ENCODE data around the gene ARFRP1. TPM values are rescaled to one million over a fixed set of nuclear protein-coding genes. Genes with fewer than 3 reads are reported as not detected.
A peak's percentile ranks its signal among the peaks of the same experiment; 100 is the strongest.

ARFRP1 gene
- total RNA-seq, 1 experiment from 2014 or later = 44.5 TPM

DNA sequence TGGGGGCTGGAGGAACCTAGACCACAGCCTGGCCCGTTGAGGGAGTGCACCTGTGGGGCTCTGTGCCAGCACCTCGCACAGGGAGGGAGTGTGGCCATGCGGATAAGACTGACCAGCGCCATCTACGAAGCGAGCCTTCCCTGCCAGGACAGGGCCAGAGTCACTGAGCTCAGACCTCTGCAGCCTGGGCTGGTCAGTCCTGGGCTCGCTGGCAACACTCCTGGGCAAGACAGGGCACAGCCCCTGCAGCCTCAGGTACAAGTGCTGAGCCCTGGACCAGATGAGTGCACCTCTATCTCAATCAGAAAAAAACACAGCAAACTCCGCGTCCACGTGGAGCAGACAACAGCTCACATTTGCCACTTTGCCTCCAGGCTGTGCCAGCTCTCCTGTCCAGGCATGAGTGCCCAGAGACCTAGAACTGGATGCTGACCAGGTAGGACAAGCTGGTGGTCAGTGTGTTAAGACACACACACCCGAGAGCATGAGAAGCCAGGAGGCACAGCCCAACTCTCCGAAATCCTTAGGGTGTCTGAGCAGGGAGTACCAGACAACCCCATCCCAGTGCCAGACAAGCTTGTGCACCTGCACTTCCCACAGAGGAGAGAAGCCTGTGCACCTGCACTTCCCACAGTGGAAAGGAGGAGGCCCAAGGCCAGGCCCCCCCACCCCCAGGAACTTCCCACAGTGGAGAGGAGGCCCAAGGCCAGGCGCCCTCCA lies 4.9 kb downstream of the ARFRP1 start:
- no peaks in the 10 kb centered on the region for H3K9me3 ChIP-seq (replicated peaks)
- peak; percentile 10 to 15 for DNase-seq
- H3K36me3 ChIP-seq = peaks cover 23% of the 10 kb centered on the region
- H3K4me3 ChIP-seq = no peak overlapping the region
- no peaks in the 10 kb centered on the region for H3K27me3 ChIP-seq
- peaks cover 18% of the 10 kb centered on the region for H3K4me1 ChIP-seq
- H3K27ac ChIP-seq = no peak overlapping the region

DNA sequence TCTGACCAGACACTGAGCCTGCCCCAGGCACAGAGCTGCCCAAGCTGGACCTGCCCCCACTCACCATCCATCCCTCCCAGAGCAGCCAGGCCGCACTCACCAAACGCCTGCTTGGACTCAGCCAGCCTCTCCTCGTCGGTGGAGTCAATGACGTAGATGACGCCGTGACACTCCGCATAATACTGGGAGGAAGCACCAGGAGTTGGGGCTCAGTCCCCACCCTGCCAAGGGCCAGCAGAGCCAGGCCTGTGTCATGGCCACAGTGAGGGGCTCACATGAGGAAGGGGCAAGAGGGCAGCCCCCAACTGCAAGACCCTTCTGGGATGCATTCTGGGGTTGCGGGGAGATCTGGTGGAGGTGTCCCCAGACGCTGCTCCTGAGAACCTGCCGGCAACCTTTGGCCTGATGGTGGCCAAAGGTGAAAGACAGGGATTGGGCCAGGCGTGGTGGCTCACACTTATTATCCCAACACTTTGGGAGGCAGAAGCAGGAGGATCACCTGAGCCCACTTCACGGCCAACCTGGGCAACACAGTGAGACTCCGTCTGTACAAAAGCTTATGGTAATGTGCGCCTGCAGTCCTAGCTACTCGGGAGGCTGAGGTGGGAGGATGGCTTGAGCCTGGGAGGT lies 5.6 kb downstream of the ARFRP1 start:
- Histone ChIP-seq H3K4me3 (no peak overlapping the region), H3K4me1 (peaks cover 18% of the 10 kb centered on the region), H3K36me3 (peaks cover 23% of the 10 kb centered on the region), H3K27ac (no peak overlapping the region), H3K9me3 (replicated peaks) (no peaks in the 10 kb centered on the region), H3K27me3 (no peaks in the 10 kb centered on the region)
- peak in 1 of 2 experiments; percentile 12 for DNase-seq

DNA sequence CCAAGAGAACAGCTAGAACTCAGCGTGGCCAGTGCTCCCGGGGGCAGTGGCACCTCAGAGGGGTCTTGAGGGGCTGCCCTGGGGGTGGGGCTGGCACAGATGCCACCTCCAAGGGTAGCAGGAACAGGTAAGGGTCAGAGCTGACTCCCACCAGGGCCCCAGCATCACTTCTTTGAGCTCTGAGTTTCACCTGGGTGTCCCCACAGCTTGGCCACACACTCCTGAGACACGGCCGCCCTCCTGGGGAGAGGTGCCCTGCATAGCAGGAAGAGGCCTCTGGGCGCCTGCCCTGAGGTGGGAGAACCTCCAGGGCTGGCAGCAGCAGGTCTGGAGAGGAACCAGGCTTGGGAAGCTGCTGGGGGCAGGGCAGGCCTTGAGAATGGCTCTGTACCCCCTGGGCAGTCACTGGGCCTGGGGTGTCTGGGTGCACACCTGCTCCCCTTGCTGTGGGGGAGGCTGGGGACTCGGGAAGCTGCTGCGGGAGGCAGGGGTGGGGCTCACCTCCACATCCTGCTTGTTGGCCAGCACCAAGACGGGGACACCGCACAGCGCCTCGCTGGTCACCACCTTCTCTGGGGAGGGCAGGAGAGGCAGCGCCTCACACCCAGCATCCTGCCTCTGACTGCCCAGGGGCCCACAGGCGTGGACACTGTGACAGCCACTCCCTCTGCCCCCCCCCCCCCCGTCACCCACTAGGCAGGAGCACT lies 6.3 kb downstream of the ARFRP1 start:
- Histone ChIP-seq H3K4me1 (peaks cover 18% of the 10 kb centered on the region), H3K9me3 (replicated peaks) (no peaks in the 10 kb centered on the region), H3K36me3 (peaks cover 23% of the 10 kb centered on the region), H3K27ac (no peak overlapping the region), H3K4me3 (no peak overlapping the region), H3K27me3 (no peaks in the 10 kb centered on the region)
- peak; percentile 15 to 17 for DNase-seq

DNA sequence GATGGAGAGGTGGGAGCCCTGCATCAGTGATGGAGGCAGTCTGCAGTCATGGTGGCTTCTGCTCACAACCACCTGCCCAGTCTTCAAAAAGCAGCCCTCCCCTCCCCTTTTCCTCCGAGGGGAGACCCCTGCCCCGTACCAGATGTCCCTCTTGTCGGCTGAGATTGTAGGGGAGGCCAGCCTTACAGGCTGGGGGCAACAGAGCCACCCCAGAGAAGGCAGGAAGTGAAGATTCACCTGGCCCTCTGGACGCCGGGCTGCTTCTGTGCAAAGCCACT lies 6.8 kb downstream of the ARFRP1 start:
- no peaks in the 10 kb centered on the region for H3K27me3 ChIP-seq
- H3K4me3 ChIP-seq = no peak overlapping the region
- no peaks in the 10 kb centered on the region for H3K9me3 ChIP-seq (replicated peaks)
- H3K27ac ChIP-seq = no peak overlapping the region
- H3K4me1 ChIP-seq = peaks cover 18% of the 10 kb centered on the region
- DNase-seq = no peak
- peaks cover 20% of the 10 kb centered on the region for H3K36me3 ChIP-seq

DNA sequence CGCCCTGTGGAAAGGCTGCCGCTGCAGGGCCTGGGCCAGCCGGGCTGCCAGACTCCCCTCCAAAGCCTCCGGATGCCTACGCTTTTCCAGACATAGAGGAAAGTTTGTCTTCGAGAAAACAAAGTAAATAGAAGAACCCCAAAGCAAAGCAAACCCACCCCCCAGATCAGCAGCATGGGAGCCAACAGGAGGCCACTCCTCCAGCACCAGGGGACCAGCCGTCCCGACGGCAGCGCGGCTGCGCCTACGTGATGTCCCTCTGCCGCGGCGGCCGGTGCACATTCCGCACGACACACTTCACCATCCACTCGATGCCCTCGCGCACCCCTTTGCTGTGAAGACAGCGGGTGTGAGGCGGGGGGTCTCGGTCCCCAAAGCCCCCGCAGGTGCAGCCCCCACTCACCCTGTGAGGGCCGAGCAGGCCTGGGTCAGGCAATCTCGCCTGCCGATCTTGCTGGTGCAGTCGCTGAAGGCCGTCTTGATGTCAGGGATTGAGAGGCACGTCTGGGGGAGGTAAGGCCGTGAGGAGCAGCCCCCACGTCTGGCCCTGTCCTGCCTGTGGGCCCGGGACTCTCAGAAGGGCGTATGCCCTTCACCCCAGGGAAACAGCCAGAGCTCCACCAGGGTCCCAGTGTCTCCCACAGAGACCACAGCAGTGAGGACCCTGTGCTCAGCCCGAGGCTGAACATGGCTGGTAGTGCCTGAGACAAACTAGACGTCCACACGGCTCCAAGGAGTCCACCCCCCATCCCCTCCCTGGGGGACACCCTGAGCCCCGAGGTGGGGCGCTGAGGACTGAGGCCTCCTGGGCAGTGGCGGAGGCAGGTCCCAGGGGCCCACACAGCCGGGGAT lies 7.4 kb downstream of the ARFRP1 start:
- no peak overlapping the region; the same call in 1 of the 2 replicates for H3K27ac ChIP-seq
- peak in 1 of 2 experiments; percentile 22 for DNase-seq
- H3K9me3 ChIP-seq (replicated peaks) = no peaks in the 10 kb centered on the region
- H3K4me3 ChIP-seq = no peak overlapping the region
- H3K27me3 ChIP-seq = no peaks in the 10 kb centered on the region
- peaks cover 18% of the 10 kb centered on the region for H3K4me1 ChIP-seq
- peaks cover 14% of the 10 kb centered on the region for H3K36me3 ChIP-seq

DNA sequence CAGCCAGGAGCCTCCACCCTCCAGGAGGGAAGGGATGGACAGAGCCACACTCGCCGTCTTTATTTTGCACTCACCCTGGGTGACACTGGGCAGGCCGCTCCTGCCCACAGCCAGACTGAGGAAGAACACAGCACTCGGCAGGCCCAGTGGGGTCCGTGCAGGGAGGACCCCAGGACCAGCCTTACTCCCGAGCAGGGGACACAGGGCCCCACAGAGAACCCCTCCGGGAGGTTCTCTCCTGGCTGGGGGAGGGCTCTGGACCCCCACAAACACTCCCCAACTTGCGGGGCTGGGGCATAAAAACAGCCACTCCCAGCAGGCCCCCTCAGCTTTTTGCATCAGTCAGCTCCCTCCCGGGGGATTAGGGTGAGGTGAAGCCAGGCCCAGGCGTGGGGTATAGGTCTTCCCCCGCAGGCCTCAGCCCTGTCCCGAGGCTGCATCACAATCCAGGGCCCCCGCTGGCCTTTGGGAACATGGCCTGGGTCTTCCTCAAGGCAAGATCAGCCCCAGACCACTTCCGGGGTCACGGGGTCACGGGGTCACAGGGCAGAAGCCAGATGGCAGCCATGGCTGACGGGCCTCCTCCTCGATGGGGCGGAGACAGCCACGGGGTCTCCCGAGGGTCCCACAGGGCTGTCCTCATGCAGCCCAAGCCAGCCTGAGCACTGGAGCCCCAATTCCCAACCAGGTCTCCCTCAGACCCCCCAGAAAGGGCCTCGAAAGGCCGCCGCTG lies 8.1 kb downstream of the ARFRP1 start:
- Histone ChIP-seq H3K4me3 (no peak overlapping the region), H3K4me1 (peaks cover 18% of the 10 kb centered on the region), H3K27me3 (no peaks in the 10 kb centered on the region), H3K9me3 (replicated peaks) (no peaks in the 10 kb centered on the region), H3K36me3 (peaks cover 6% of the 10 kb centered on the region; the same call in 1 of the 2 replicates), H3K27ac (peak overlapping the region; percentile 63)
- DNase-seq = peak; percentile 37 to 39

DNA sequence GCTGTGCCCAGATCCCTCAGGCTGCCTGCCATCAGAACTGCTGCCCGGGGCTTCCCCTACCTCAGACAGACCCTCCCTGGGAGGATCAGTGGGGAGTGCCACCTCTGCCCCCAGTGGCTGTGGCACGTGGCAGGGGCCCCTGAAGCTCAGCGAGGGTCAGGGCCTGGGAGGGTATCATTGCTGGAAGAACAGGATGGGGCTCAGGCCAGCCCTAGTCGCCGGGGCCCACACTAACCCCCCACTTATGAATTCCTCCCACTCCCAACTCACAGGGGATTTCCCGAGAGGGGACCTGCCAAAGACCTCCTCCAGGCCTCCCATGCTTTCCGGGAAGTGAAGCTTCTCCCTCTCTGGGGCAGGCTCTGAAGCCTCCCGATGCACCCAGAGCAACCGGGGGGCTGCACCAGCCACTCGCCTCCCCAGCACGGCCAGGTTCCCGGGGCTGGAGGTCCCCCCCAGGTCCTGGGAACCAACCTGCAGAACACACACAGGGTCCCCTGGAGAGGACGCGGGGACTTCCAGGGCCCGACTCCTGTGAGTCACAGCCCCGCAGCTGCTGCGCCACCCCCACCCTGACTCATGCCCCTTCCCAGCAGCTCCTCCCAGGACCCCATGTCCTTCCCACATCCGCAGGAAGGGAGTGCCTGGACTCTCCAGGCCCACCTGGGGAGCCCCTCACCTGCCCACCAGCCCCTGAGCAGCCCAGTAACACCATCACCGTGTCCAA lies 8.9 kb downstream of the ARFRP1 start:
- Histone ChIP-seq H3K27me3 (no peaks in the 10 kb centered on the region), H3K4me1 (peaks cover 18% of the 10 kb centered on the region), H3K36me3 (no peaks in the 10 kb centered on the region; the same call in 1 of the 2 replicates), H3K9me3 (replicated peaks) (no peaks in the 10 kb centered on the region), H3K4me3 (no peak overlapping the region), H3K27ac (peak overlapping the region; percentile 63)
- DNase-seq = peak; percentile 90 to 93

DNA sequence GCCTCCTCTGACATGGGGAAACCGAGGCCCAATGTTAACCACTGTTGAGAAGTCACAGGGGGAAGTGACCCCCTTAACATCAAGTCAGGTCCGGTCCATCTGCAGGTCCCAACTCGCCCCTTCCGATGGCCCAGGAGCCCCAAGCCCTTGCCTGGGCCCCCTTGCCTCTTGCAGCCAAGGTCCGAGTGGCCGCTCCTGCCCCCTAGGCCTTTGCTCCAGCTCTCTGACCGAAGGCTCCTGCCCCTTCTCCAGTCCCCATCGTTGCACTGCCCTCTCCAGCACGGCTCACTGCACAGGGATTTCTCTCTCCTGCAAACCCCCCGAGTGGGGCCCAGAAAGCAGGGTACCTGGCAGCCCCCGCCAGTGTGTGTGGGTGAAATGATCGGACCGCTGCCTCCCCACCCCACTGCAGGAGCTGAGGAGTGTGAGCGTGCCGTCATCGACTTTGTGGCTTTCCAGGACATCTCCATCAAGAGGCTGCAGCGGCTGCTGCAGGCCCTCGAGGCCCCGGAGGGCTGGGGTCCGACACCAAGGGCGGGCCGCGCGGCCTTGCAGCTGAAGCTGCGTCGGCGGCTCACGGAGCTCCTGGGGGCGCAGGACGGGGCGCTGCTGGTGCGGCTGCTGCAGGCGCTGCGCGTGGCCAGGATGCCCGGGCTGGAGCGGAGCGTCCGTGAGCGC lies 9.8 kb downstream of the ARFRP1 start:
- Histone ChIP-seq H3K4me3 (no peak overlapping the region), H3K27ac (no peak overlapping the region), H3K4me1 (peaks cover 18% of the 10 kb centered on the region), H3K27me3 (no peaks in the 10 kb centered on the region), H3K36me3 (no peaks in the 10 kb centered on the region; the same call in 1 of the 2 replicates), H3K9me3 (replicated peaks) (no peaks in the 10 kb centered on the region)
- DNase-seq = peak in 1 of 2 experiments; percentile 20

DNA sequence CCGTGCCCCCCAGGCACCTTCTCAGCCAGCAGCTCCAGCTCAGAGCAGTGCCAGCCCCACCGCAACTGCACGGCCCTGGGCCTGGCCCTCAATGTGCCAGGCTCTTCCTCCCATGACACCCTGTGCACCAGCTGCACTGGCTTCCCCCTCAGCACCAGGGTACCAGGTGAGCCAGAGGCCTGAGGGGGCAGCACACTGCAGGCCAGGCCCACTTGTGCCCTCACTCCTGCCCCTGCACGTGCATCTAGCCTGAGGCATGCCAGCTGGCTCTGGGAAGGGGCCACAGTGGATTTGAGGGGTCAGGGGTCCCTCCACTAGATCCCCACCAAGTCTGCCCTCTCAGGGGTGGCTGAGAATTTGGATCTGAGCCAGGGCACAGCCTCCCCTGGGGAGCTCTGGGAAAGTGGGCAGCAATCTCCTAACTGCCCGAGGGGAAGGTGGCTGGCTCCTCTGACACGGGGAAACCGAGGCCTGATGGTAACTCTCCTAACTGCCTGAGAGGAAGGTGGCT lies 10.4 kb downstream of the ARFRP1 start:
- peak; percentile 18 to 41 for DNase-seq
- Histone ChIP-seq H3K27me3 (no peaks in the 10 kb centered on the region), H3K36me3 (no peaks in the 10 kb centered on the region; the same call in 1 of the 2 replicates), H3K9me3 (replicated peaks) (no peaks in the 10 kb centered on the region), H3K27ac (no peak overlapping the region), H3K4me1 (peaks cover 18% of the 10 kb centered on the region), H3K4me3 (no peak overlapping the region)

DNA sequence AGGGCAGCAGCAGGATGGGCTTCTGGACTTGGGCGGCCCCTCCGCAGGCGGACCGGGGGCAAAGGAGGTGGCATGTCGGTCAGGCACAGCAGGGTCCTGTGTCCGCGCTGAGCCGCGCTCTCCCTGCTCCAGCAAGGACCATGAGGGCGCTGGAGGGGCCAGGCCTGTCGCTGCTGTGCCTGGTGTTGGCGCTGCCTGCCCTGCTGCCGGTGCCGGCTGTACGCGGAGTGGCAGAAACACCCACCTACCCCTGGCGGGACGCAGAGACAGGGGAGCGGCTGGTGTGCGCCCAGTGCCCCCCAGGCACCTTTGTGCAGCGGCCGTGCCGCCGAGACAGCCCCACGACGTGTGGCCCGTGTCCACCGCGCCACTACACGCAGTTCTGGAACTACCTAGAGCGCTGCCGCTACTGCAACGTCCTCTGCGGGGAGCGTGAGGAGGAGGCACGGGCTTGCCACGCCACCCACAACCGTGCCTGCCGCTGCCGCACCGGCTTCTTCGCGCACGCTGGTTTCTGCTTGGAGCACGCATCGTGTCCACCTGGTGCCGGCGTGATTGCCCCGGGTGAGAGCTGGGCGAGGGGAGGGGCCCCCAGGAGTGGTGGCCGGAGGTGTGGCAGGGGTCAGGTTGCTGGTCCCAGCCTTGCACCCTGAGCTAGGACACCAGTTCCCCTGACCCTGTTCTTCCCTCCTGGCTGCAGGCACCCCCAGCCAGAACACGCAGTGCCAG lies 11.0 kb downstream of the ARFRP1 start, which contains the start of gene TNFRSF6B:
TSS of gene TNFRSF6B (plus strand) at position 25 of the 729 bp plus-strand sequence. CDS start at position 141, 116 bp downstream.
- Histone ChIP-seq H3K36me3 (no peaks in the 10 kb centered on the region; the same call in 1 of the 2 replicates), H3K9me3 (replicated peaks) (no peaks in the 10 kb centered on the region), H3K27ac (no peak within 1 kb of the TSS), H3K4me3 (no peak within 1 kb of the TSS), H3K4me1 (peaks cover 18% of the 10 kb centered on the region), H3K27me3 (no peaks in the 10 kb centered on the region)
- peak in 1 of 2 experiments; percentile 21 for DNase-seq

DNA sequence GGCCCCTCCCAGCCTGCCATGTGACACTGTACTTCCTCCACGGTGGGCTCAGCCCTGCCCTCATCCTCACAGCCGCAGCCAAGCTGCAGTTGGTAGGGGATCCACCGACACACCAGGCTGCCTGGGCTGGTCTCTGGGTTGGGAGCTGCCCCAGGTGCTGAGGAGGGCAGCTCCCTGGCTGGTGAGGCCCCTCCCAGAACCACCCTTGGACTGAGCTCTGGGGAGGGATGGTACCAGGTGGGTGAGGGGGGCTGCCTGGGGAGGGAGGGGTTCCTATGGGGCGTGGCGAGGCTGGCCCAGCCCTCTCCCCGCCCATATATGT lies 11.5 kb downstream of the ARFRP1 start:
- Histone ChIP-seq H3K4me1 (peaks cover 18% of the 10 kb centered on the region), H3K9me3 (replicated peaks) (no peaks in the 10 kb centered on the region), H3K4me3 (no peak overlapping the region), H3K36me3 (no peaks in the 10 kb centered on the region; the same call in 1 of the 2 replicates), H3K27ac (no peak overlapping the region), H3K27me3 (no peaks in the 10 kb centered on the region)
- peak; percentile 34 to 44 for DNase-seq

Data from SJCRH30 (cell line).